Measurements from ENCODE around the gene PAK4. TPM values are rescaled to one million over a fixed set of nuclear protein-coding genes. Genes with fewer than 3 reads are reported as not detected.

Gene PAK4
- total RNA-seq, 1 experiment from 2014 or later, result 55.2 TPM

DNA sequence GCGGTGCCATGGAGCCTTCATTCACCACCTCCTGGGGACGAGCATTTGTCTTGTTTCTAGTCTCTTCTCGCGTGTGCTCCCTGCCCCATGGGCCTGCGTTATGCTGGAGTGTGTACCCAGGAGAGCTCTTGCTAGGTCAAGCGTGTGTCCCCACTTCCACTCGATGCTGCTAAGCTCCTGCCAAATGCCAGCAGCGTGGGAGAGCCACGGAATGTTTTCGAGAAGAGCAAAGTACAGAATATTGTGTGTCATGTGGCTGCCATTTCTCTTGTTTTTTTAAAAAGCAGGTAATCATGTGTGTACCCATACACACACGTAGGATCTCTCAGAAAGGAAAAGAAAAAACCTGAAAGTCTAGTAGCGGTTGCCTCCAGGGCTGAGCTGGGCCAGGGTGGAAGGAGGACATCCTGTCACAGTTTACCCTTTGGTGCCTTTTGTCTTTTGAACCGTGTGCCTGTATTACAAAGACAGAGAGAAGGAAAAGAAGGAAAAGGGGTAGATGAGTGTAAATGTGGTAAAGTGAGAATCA, 28.6 kb downstream of the PAK4 start:
- Histone ChIP-seq H3K27me3 (replicated peaks; ENCODE audit: insufficient read depth, low read depth, low read length, poor library complexity) (no peaks in the 10 kb centered on the region), H3K4me3 (ENCODE audit: low read depth, low read length, poor library complexity, severe bottlenecking) (no peak overlapping the region), H3K36me3 (ENCODE audit: insufficient read depth, low read length, poor library complexity, severe bottlenecking) (no peaks in the 10 kb centered on the region), H3K27ac (ENCODE audit: low read depth, low read length, poor library complexity, severe bottlenecking) (no peak overlapping the region), H3K9me3 (ENCODE audit: low read depth, low read length, poor library complexity, severe bottlenecking) (no peaks in the 10 kb centered on the region), H3K4me1 (ENCODE audit: insufficient read depth, low read length, poor library complexity, severe bottlenecking) (no peaks in the 10 kb centered on the region)
- BruUV-seq (replicated peaks), result no TSS peak
- TF ChIP-seq EZH2 (IDR thresholded peaks at IDR 0.05; ENCODE audit: borderline replicate concordance, low read depth, low read length, poor library complexity, severe bottlenecking), result no peak
- TF ChIP-seq, protein P1, sequence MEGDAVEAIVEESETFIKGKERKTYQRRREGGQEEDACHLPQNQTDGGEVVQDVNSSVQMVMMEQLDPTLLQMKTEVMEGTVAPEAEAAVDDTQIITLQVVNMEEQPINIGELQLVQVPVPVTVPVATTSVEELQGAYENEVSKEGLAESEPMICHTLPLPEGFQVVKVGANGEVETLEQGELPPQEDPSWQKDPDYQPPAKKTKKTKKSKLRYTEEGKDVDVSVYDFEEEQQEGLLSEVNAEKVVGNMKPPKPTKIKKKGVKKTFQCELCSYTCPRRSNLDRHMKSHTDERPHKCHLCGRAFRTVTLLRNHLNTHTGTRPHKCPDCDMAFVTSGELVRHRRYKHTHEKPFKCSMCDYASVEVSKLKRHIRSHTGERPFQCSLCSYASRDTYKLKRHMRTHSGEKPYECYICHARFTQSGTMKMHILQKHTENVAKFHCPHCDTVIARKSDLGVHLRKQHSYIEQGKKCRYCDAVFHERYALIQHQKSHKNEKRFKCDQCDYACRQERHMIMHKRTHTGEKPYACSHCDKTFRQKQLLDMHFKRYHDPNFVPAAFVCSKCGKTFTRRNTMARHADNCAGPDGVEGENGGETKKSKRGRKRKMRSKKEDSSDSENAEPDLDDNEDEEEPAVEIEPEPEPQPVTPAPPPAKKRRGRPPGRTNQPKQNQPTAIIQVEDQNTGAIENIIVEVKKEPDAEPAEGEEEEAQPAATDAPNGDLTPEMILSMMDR (conservative IDR thresholded peaks at IDR 0.05; ENCODE audit: low read depth, low read length), result no peak
- ChIA-PET POLR2A (ENCODE audit: low non-redundant PET) (no interaction called here), CTCF (interaction anchor here (0.5 kb wide), 1 partner anchor 720 kb away, joined by 3 read pairs; no protein-coding TSS in a partner anchor)
- intact Hi-C loops (cut with micrococcal nuclease; ENCODE audit: unreplicated experiment), result no loop called here
- DNase-seq (ENCODE audit: low spot score), result no peak

GRCh38 chr19:39154629-39155100, 29.1 kb downstream of the PAK4 start:
- intact Hi-C loops (cut with micrococcal nuclease; ENCODE audit: unreplicated experiment), result no loop called here
- Histone ChIP-seq H3K4me1 (ENCODE audit: insufficient read depth, low read length, poor library complexity, severe bottlenecking) (no peaks in the 10 kb centered on the region), H3K36me3 (ENCODE audit: insufficient read depth, low read length, poor library complexity, severe bottlenecking) (no peaks in the 10 kb centered on the region), H3K9me3 (ENCODE audit: low read depth, low read length, poor library complexity, severe bottlenecking) (no peaks in the 10 kb centered on the region), H3K27me3 (replicated peaks; ENCODE audit: insufficient read depth, low read depth, low read length, poor library complexity) (no peaks in the 10 kb centered on the region), H3K27ac (ENCODE audit: low read depth, low read length, poor library complexity, severe bottlenecking) (no peak overlapping the region), H3K4me3 (ENCODE audit: low read depth, low read length, poor library complexity, severe bottlenecking) (no peak overlapping the region)
- CTCF ChIA-PET, result interaction anchor here (0.5 kb wide), 1 partner anchor 720 kb away, joined by 3 read pairs; no protein-coding TSS in a partner anchor
- TF ChIP-seq EZH2 (IDR thresholded peaks at IDR 0.05; ENCODE audit: borderline replicate concordance, low read depth, low read length, poor library complexity, severe bottlenecking), result no peak
- BruUV-seq (replicated peaks), result no TSS peak
- DNase-seq (ENCODE audit: low spot score), result no peak
- POLR2A ChIA-PET (ENCODE audit: low non-redundant PET), result no interaction called here

- no TSS peak for BruUV-seq (replicated peaks)
- Histone ChIP-seq H3K4me1 (ENCODE audit: insufficient read depth, low read length, poor library complexity, severe bottlenecking) (no peaks in the 10 kb centered on the region), H3K27ac (ENCODE audit: low read depth, low read length, poor library complexity, severe bottlenecking) (no peak overlapping the region), H3K27me3 (replicated peaks; ENCODE audit: insufficient read depth, low read depth, low read length, poor library complexity) (no peaks in the 10 kb centered on the region), H3K4me3 (ENCODE audit: low read depth, low read length, poor library complexity, severe bottlenecking) (no peak overlapping the region), H3K36me3 (ENCODE audit: insufficient read depth, low read length, poor library complexity, severe bottlenecking) (no peaks in the 10 kb centered on the region), H3K9me3 (ENCODE audit: low read depth, low read length, poor library complexity, severe bottlenecking) (no peaks in the 10 kb centered on the region)
- ChIA-PET POLR2A (ENCODE audit: low non-redundant PET) (no interaction called here), CTCF (no interaction called here)
- intact Hi-C loops (cut with micrococcal nuclease; ENCODE audit: unreplicated experiment), result no loop called here
- DNase-seq (ENCODE audit: low spot score), result no peak
- TF ChIP-seq, protein P1 (conservative IDR thresholded peaks at IDR 0.05; ENCODE audit: low read depth, low read length), result no peak
- TF ChIP-seq EZH2 (IDR thresholded peaks at IDR 0.05; ENCODE audit: borderline replicate concordance, low read depth, low read length, poor library complexity, severe bottlenecking), result no peak
These were observed 29.6 kb downstream of the PAK4 start for GRCh38 chr19:39155114-39155700.

Measured in A673 (cell line).